Suppressor macrophage treated with lipopolysaccharide for 1 hour (primary cell): ENCODE measurements around the gene MYRIP.
"Not testable (repeated sequence)": the region's sequence is repeated elsewhere in the genome, so short reads cannot be mapped to it uniquely, and the experiment has no call there.

Source experiments
- DNase-seq, 3 donors: peaks; one replicate each; pipeline ENCODE4 v3.0.0-alpha.2; 2020 to 2022

MYRIP gene

DNA sequence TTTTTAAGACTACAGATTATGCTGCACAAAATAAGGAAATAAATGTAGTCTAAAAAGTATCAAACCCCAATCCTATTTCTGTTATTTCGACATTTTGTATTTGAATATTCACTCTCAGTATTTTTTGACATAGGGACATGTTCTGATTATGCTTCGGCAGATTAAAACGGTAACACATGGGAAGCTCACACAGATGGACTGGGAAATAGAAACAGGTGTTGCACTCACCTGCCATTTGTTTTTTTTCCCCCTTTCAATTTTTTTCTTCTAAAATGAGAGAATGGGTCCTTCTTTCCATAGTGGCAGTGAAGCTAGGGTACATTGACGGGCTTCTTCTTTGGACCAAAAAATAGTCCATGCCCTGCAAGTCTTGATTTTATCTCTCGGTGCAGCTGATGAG is 163.1 kb downstream of the MYRIP start:
- no peak for DNase-seq

DNA sequence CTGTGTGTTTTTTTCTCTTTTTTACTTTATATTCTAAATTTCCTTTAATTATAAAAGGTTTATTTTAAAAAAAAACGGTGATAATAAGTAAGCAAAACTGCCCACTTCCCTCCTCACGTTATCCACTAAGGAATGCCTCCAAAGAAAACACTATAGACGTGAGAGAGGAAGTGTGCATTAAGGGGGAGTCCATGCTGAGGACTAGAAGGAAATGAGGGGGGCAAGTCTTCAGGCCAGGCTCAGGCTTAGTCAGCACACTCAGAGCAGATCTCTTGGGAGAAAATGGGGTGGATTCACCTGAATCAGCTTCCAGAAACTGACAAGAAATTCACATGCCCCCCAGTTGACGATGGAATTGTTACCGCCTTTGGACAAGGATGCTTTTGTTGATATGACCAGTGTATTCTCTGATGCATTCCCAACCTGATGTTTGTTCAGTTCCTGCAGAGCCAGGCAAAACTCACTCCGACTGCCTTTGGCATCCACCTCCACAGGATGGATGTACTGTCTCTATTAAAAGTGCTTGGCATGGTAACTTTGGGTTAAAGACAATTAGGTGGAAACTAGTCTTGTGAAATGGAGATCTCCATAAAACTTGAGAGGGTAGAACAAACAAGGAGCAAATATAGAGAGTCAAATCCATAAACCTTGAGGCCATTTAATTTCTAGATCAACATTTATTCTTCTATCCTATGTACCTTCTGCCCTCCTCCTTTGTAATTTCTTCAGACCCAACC is 167.8 kb downstream of the MYRIP start:
- no peak for DNase-seq

DNA sequence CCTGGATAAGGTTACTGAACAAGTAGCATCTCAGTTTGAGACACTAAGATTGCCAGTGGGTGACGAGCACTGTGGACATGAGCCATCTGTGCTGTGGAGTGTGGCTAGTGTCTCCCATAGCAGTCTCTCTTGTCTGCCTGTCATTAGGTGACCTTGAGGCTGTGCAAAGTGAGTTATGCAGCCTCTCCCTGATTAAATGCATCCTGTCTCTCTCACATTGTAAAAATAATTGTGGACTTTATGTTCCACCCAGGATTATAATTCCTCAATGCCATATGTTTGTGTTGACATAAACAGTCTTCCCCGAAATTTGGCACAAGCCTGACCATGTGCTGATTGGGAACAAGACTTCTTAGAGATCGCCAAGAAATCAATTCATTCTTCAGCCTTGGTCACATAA is 168.9 kb downstream of the MYRIP start:
- no peak for DNase-seq

DNA sequence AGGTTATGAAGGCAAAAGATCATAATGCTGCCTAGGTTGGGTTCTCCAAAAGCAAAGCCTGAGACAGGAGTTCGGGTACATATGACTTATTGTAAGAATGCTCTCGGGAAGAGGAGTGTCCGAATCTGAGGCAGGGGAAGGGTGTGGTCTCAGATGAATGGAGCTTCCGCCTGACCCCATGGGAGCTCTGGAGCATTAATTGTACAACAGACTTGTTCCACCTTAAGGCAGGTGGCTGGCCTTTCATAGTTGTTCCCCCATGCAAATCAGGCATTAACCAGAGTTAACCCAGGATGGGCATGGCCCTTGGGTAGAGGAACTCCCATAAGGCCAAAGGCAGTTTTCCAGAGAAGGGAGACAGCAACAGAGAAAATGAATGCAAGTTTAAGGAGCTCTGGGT is 170.6 kb downstream of the MYRIP start:
- no peak for DNase-seq

DNA sequence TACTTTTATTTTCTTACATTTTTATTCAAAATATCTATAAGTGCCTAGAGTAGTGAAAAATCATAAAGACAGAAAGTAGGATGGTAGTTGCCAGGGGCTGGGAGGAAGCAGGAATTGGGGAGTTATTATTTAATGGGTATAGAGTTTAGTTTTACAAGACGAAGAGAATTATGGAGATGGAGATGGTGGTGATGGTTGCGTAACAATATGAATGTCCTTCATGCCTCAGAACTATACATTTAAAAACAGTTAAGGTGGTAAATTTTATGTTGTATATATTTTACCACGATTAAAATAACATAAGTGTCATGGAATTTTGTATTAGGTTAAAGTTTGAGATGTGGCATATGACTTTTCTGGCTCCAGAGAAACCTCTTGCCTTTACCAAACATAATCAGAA is 171.4 kb downstream of the MYRIP start:
- no peak for DNase-seq

- DNase-seq: no peak
Observed at GRCh38 chr3:39981547-39982184, 172.3 kb downstream of the MYRIP start.

DNA sequence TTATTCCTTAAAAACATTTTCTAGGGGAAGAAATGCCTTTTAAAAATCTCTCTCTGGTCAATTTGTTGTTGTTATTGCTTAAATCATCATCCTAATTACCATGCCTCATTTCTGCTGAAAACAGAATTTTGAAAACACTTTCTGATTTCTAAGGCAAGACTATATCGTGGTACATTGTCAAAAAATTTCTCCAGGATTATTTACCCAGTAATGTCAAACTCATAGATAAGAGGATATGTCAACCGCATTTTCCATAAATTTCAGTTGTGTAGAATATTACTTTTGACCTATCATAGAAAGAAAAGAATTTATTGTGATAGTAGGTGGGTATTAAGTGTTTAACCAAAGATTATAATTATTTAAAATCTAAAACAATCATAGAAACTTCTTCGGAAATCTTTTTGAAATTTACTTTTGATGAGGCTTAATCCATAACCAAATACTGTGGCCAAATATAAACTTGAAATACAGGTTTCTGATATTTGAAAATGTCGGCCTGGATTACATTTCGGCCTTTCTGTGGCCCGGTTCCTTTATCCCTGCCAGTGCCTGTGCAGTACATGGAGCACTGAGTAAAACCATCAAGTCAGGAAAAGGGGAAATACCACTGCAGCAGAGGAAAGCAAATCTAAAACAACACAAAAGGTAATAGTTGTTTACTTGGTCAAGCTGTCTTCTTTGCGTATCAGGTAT is 173.4 kb downstream of the MYRIP start:
- DNase-seq: no peak

DNA sequence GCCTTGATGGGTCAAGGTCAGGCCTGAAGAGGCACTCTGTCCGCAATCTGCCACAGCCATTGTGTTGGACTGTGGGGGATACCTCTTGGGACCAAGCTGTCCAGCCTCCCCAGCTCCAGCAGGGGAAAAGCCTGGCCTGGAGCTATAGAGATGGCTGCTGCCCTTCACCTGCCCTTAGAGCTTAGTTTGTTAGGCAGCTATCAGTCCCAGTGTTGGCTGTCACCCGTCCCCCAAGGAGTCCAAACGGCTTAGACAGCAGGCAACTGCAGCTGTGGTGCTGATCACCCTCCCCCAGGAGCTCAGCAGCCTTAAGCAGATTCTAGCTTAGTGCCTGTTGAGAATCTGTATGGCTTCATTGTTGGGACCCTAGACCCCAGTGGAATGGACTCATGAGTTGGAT is 180.3 kb downstream of the MYRIP start:
- DNase-seq: no peak

GRCh38 chr3:39990532-39990931 is 181.1 kb downstream of the MYRIP start:
- peak; percentile 68 to 79 (median 72) for DNase-seq

- no peak for DNase-seq
Observed at GRCh38 chr3:40008796-40009195, 199.4 kb downstream of the MYRIP start.

- DNase-seq: no peak
Observed at GRCh38 chr3:40009991-40010390, 200.6 kb downstream of the MYRIP start.

DNA sequence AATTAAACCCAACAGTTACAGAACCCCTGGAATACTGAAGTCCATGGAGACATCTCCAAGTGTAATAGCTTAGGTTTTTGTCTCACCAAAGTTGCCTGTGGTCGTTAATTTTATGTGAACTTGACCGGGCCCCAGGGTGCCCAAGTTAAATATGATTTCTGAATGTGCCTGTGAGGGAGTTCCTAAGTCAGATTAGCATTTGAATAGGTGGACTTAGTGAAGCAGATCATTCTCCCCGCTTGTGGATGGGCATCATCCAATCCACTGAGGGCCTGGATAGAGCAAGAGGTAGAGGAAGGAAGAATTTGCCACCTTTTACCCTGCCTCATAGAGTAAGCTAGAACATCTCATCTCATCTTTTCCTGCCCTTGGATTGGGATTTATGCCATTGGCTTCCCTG is 203.0 kb downstream of the MYRIP start:
- no peak for DNase-seq

GRCh38 chr3:40016391-40016790 is 207.0 kb downstream of the MYRIP start:
- DNase-seq: no peak

DNA sequence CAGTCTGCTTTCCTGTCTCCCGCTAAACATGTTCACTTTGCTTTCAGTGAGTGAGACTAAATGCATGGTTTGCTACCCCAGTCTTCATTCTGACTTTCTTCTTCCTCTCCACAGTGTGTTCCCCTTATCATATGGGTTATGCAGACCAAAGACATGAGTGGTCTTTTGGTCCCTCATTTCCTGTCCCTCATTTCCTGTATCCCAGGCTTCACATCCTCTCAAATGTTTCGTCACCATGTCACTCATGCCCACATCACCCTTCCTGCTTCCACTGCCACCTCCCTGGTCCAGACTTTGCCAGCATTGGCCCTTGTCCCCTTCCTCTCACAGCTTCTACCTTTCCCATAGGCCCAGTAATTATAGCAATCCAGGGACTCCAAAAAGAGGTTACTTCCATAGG is 209.0 kb downstream of the MYRIP start:
- DNase-seq: no peak

DNA sequence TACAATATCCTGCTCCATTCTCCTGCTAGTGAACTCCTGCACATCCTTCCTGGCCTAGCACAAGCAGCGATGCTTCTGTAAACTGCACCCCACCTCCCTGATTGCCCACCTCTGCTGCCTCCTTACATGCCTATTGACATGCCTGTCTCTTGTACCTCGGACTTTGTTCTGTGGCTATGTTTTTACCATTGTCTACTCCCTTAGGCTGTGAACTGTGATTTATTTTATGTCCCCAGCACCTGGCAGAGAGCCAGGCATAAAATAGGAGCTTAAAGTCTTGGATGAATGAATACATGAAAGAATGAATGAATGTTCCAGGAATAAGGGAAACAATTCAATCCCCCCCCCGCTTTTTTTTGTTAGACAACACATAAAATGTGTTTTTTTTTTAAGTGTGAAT is 210.0 kb downstream of the MYRIP start:
- DNase-seq: no peak

DNA sequence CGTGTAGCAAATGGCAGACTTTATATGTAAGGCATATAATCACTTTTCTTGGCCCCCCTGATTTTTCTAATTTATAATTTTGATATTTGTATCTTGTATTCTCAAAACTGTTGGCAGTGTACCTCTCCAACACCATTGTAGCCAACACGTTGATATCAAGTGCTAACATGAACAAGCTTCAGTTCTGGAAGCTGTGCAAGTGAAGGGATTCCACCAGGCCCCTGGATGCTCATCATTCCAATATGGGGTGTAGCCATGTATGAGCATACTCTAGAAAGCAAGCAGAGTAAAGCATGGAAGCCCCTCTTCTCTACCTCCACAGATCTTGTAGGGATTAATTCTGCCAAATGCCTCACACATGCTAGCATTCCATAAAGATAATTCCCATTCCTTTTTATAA is 211.3 kb downstream of the MYRIP start:
- DNase-seq: no peak

DNA sequence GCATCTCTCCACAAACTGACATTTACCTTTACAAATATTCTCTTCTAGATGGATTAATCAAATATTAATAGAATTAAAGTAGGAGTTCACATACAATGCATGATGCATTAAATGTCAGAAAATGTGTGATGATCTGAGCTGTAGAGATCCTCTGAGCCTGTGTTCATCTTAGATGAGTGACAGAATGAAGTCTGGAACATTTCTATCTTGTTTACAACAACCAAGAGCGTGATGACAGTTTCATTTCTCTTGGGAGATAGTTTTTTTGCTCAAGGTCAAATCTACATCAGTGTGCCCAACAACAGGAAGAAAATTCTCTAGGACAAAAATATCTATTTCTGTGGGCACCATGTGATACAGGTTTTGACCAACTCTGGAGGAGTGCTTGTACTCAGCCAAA is 211.9 kb downstream of the MYRIP start:
- no peak for DNase-seq

DNA sequence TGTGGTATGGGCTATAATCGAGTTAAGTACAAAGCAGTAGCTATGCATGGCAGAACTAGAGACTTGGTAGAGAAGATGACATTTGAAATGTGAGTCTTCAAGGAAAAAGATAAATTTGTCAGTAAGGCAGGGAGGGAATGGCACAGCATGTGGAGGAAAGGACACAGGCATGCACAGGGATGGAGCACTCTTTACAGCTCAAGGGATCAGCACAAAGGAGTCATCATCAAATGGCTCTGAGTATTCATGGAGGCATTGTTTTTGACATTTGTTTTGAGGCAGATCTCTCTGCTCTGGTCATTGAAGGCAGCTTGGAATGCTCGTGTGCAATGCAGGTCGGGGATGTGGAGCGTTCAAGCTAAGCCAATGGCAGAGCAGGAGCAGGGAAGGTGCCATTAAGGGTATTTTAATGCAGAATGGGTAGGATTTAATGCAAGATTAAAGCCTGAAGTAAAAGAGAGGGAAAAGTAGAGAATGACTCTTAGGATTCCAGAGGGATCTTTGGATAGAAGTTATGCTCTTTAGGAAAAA is 213.0 kb downstream of the MYRIP start:
- DNase-seq: no peak

GRCh38 chr3:40024526-40024925 is 215.1 kb downstream of the MYRIP start:
- no peak for DNase-seq

- DNase-seq: not testable (repeated sequence)
Observed at GRCh38 chr3:40025892-40026291, 216.5 kb downstream of the MYRIP start.

DNA sequence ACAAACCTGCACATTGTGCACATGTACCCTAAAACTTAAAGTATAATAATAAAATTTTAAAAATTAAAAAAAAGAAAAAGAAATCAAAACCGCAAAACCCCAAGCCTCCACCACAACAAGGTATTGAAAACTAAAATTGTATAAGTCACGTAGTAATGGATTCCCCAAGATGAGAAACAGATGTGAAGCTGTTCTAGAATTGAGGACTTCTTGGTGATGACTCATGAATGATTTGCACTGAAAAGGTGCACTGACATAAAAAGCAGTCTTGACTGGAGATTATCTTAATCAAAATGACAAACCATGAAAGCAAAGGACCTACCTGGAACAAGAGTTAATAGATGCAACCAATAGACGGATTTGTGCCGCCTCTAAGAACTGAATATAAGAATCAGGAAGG is 225.8 kb downstream of the MYRIP start:
- DNase-seq: no peak

DNA sequence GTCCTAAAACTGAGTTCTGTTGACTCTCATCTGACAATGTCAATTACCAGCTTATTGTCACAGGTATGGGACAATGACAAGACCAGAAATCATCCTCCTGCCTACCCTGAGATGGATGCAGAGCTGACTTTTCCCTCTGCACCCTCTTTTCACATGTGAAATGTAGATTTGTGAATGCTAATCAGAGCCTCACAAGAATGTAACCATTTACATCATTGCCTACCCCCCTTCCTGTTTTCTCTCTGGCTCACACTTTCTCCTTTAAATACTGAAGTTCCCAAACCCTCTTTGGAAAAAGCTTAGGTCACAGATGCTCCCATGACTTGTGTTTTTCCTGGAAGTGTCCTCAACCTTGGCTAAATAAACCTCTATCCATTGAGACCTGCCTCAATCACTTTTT is 228.2 kb downstream of the MYRIP start:
- DNase-seq: no peak

DNA sequence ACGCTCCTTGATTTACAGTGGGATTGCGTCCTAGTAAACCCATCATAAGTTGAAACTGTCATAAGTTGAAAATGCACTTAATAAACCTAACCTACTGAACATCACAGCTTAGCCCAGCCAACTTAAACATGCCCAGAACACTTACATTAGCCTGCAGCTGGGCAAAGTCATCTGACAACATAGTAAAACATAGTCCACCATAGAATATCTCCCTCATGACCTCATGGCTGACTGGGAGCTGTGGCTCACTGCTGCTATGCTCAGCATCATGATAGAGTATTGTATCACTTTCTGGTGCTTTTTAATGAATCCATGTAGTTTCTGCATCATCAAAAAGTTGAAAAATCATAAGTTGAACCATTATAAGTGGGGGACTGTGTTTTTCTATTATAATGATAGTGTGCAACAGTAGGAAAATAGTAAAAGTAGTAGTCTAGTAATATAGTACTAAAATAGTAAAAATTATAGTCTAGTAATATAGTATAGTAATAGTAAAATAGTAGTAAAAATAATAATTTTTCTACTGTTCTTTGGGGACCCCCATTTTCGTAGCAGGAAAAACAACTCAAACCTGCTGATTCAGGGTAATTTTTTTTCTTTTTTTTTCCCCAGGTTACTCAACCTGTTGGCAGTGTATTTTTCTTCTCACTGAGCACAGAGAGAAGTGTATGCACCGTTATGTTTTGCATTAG is 233.5 kb downstream of the MYRIP start:
- DNase-seq: no peak

DNA sequence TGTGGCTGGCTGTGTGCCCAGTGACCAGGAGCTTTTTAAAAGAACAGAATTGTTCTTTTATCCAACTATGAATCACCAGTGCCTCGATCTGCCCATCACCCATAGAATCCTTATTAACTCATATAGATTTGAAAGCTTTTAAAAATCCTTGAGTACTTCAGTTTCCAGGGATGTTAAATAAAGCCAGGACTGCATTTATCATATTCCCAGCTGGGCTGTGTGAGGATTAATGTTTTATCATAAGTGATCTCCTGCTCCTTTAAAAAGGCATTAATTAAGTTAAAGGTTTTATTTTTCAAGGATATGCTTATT is 234.0 kb downstream of the MYRIP start:
- DNase-seq: no peak
